Small intestine (tissue), 7 donors: ENCODE measurements around the gene TRIM73. TPM values are rescaled to one million over a fixed set of nuclear protein-coding genes. Genes with fewer than 3 reads are reported as not detected.
"Not testable (repeated sequence)": the region's sequence is repeated elsewhere in the genome, so short reads cannot be mapped to it uniquely, and the experiment has no call there.

Source experiments
- DNase-seq, 2 donors: peaks; one replicate each; pipeline versions ENCODE4 v3.0.0 to v3.0.0-alpha.2; 2013
- FAIRE-seq: peaks from 2 replicates; lab custom pipeline; 2012; peaks lifted over from hg19 to GRCh38; lab: Jason Lieb, UNC
- H3K27ac ChIP-seq, 3 donors: one replicate each; pipeline ENCODE4 v1.5.1; 2013; ENCODE audit warnings: low read length in 2 of 3, mild to moderate bottlenecking in 2 of 3, control low read depth in 1 of 3, inconsistent platforms in 1 of 3, low read depth in 1 of 3, moderate library complexity in 1 of 3
- H3K27me3 ChIP-seq, 3 donors: one replicate each; pipeline ENCODE4 v1.6.1; 2013; ENCODE audit warnings: low read length in 3 of 3, inconsistent platforms in 1 of 3; ENCODE audit not compliant: control insufficient read depth in 3 of 3, insufficient read depth in 3 of 3
- H3K36me3 ChIP-seq, 3 donors: one replicate each; pipeline ENCODE4 v1.6.1; 2013; ENCODE audit warnings: low read length in 3 of 3, inconsistent platforms in 1 of 3, low read depth in 1 of 3, mild to moderate bottlenecking in 1 of 3, moderate library complexity in 1 of 3; ENCODE audit not compliant: control insufficient read depth in 3 of 3, insufficient read depth in 2 of 3
- H3K4me1 ChIP-seq, 3 donors: one replicate each; pipeline ENCODE4 v1.6.1; 2013; ENCODE audit warnings: low read length in 2 of 3, inconsistent platforms in 1 of 3, low read depth in 1 of 3, mild to moderate bottlenecking in 1 of 3, moderate library complexity in 1 of 3; ENCODE audit not compliant: control insufficient read depth in 3 of 3, insufficient read depth in 2 of 3
- H3K4me3 ChIP-seq, 3 donors: one replicate each; pipeline ENCODE4 v1.5.1; 2013; ENCODE audit warnings: low read length in 3 of 3, control low read depth in 1 of 3, inconsistent platforms in 1 of 3, low read depth in 1 of 3, mild to moderate bottlenecking in 1 of 3, moderate library complexity in 1 of 3
- H3K9me3 ChIP-seq, 2 donors: one replicate each; pipeline ENCODE4 v1.6.1; 2013; ENCODE audit warnings: low read depth in 1 of 2, low read length in 1 of 2; ENCODE audit not compliant: control insufficient read depth in 2 of 2, insufficient read depth in 1 of 2
- WGBS, 3 donors: extraction: QIAGEN DNeasy Blood & Tissue Kit; methylation state at CpG; one replicate each; pipeline ENCODE4 v1.1.7; 2013; 5-methylcytosine and 5-hydroxymethylcytosine counted together
- polyA plus RNA-seq, 4 donors: library from polyadenylated mRNA; stranded (reverse) in 3 of 4; unstranded in 1 of 4; fragments of 200-250 nt in 3 of 4; fragments of 120-200 nt in 1 of 4; gene quantifications; one replicate each; pipeline versions ENCODE4 v1.2.1 to v1.2.3, GENCODE V29; 2013
- donor health status: healthy with polysubstance abuse.
- donor health status: control.
- donor health status: control.
- donor health status: Bipolar disorder and iron deficiency.
- donor health status: healthy.

TRIM73 gene
- polyA plus RNA-seq, 4 donors = 2.1 to 4.6 (median 3.0) TPM

- WGBS, 3 donors = no CpG with 5 or more reads among the region's 13 CpGs
- not testable (repeated sequence) for H3K27ac ChIP-seq, H3K36me3 ChIP-seq, H3K27me3 ChIP-seq, FAIRE-seq, H3K4me1 ChIP-seq, DNase-seq, H3K4me3 ChIP-seq, H3K9me3 ChIP-seq
Measured at GRCh38 chr7:75410823-75411173, 15.4 kb downstream of the TRIM73 start.

- DNase-seq, FAIRE-seq, H3K4me1 ChIP-seq, H3K27me3 ChIP-seq, H3K9me3 ChIP-seq, H3K27ac ChIP-seq, H3K4me3 ChIP-seq: not testable (repeated sequence)
- WGBS, 3 donors = 81 to 92% (median 86%) methylated on average over 4 of the region's 6 CpGs
- peaks cover 0 to 16% (median 0%) of the 10 kb centered on the region in 3 donors for H3K36me3 ChIP-seq
Measured at GRCh38 chr7:75414204-75414603, 18.8 kb downstream of the TRIM73 start.

- not testable (repeated sequence) for FAIRE-seq, H3K9me3 ChIP-seq, DNase-seq, H3K4me3 ChIP-seq, H3K27ac ChIP-seq, H3K4me1 ChIP-seq, H3K27me3 ChIP-seq
- WGBS, 3 donors = 72 to 85% (median 75%) methylated on average over 9 to 12 of the region's 13 CpGs
- H3K36me3 ChIP-seq = peaks cover 0 to 20% (median 0%) of the 10 kb centered on the region in 3 donors
Measured at GRCh38 chr7:75414708-75415427, 19.4 kb downstream of the TRIM73 start.

GRCh38 chr7:75415428-75415817 lies 20.0 kb downstream of the TRIM73 start:
- not testable (repeated sequence) for H3K27ac ChIP-seq, DNase-seq, H3K4me1 ChIP-seq, H3K4me3 ChIP-seq, FAIRE-seq, H3K27me3 ChIP-seq, H3K9me3 ChIP-seq
- WGBS, 3 donors = 71 to 90% (median 86%) methylated on average over 8 to 11 of the region's 11 CpGs
- H3K36me3 ChIP-seq = peaks cover 0 to 24% (median 0%) of the 10 kb centered on the region in 3 donors

GRCh38 chr7:75415829-75416373 lies 20.5 kb downstream of the TRIM73 start:
- not testable (repeated sequence) for H3K27me3 ChIP-seq, H3K9me3 ChIP-seq, DNase-seq, FAIRE-seq, H3K4me1 ChIP-seq, H3K27ac ChIP-seq, H3K4me3 ChIP-seq
- peaks cover 0 to 25% (median 2%) of the 10 kb centered on the region in 3 donors for H3K36me3 ChIP-seq
- WGBS, 3 donors = 90 to 92% (median 91%) methylated on average over 13 to 19 of the region's 27 CpGs

GRCh38 chr7:75416787-75417186 lies 21.4 kb downstream of the TRIM73 start:
- WGBS, 3 donors = 88 to 90% (median 89%) methylated on average over 8 of the region's 9 CpGs
- not testable (repeated sequence) for FAIRE-seq, DNase-seq, H3K4me3 ChIP-seq, H3K4me1 ChIP-seq, H3K9me3 ChIP-seq, H3K27ac ChIP-seq, H3K27me3 ChIP-seq
- H3K36me3 ChIP-seq = peaks cover 0 to 33% (median 3%) of the 10 kb centered on the region in 3 donors

- H3K4me1 ChIP-seq, FAIRE-seq, H3K4me3 ChIP-seq, H3K27ac ChIP-seq, H3K27me3 ChIP-seq, H3K9me3 ChIP-seq, DNase-seq: not testable (repeated sequence)
- H3K36me3 ChIP-seq = peaks cover 0 to 37% (median 4%) of the 10 kb centered on the region in 3 donors
- 71 to 86% (median 84%) methylated on average over 5 to 16 of the region's 20 CpGs for WGBS, 3 donors
Measured at GRCh38 chr7:75418292-75418858, 22.9 kb downstream of the TRIM73 start.

- not testable (repeated sequence) for DNase-seq, H3K27me3 ChIP-seq, FAIRE-seq, H3K27ac ChIP-seq, H3K4me3 ChIP-seq, H3K4me1 ChIP-seq, H3K9me3 ChIP-seq
- 87 to 88% (median 88%) methylated on average over 11 to 12 of the region's 13 CpGs for WGBS, 3 donors
- H3K36me3 ChIP-seq = peaks cover 0 to 44% (median 5%) of the 10 kb centered on the region in 3 donors
Measured at GRCh38 chr7:75419210-75419609, 23.8 kb downstream of the TRIM73 start.
